Effector memory CD8-positive, alpha-beta T cell (primary cell): ENCODE measurements around the gene PEG3.
"Not testable (repeated sequence)": the region's sequence is repeated elsewhere in the genome, so short reads cannot be mapped to it uniquely, and the experiment has no call there.

Experiments used
- ATAC-seq: fragments of 150-1000 bp; cut with Tn5 transposase; replicated peaks from 2 replicates; pipeline ENCODE4 v1.10.0; 2021; ENCODE audit warnings: mild to moderate bottlenecking, moderate library complexity
- DNase-seq, 3 experiments: peaks; one replicate each; pipeline ENCODE4 v3.0.0; 2021
- H3K27ac Mint-ChIP-seq, 2 donors: one replicate each; pipeline ENCODE4 v1.8.0; 2022; ENCODE audit warnings: mild to moderate bottlenecking in 2 of 2, mixed read lengths in 2 of 2, moderate library complexity in 2 of 2
- H3K27me3 Mint-ChIP-seq, 2 donors: one replicate each; pipeline ENCODE4 v1.8.0; 2022; ENCODE audit warnings: mixed read lengths in 2 of 2
- H3K36me3 Mint-ChIP-seq: one replicate; pipeline ENCODE4 v1.8.0; 2022; ENCODE audit warnings: mild to moderate bottlenecking, moderate library complexity, mixed read lengths; ENCODE audit not compliant: insufficient read depth
- H3K4me1 Mint-ChIP-seq, 2 donors: one replicate each; pipeline ENCODE4 v1.8.0; 2022; ENCODE audit warnings: low read depth in 2 of 2, mixed read lengths in 2 of 2
- H3K4me3 Mint-ChIP-seq, 2 donors: one replicate each; pipeline ENCODE4 v1.8.0; 2022; ENCODE audit warnings: mild to moderate bottlenecking in 2 of 2, mixed read lengths in 2 of 2, moderate library complexity in 2 of 2
- H3K9me3 Mint-ChIP-seq, 2 donors: one replicate each; pipeline ENCODE4 v1.8.0; 2022; ENCODE audit warnings: mixed read lengths in 2 of 2

PEG3 gene

GRCh38 chr19:56862741-56863140, 22.2 kb upstream of the PEG3 start:
- Mint-ChIP-seq H3K36me3 (no peaks in the 10 kb centered on the region), H3K27me3 (no peaks in the 10 kb centered on the region), H3K9me3 (peaks cover 8 to 15% of the 10 kb centered on the region in 2 donors), H3K4me3 (no peak overlapping the region), H3K27ac (no peak overlapping the region), H3K4me1 (no peaks in the 10 kb centered on the region)
- ATAC-seq, result no peak
- no peak for DNase-seq

GRCh38 chr19:56860409-56860808, 19.9 kb upstream of the PEG3 start:
- not testable (repeated sequence) for H3K4me1 Mint-ChIP-seq, ATAC-seq, H3K27ac Mint-ChIP-seq, DNase-seq, H3K4me3 Mint-ChIP-seq, H3K36me3 Mint-ChIP-seq, H3K27me3 Mint-ChIP-seq
- peaks cover 9 to 12% of the 10 kb centered on the region in 2 donors for H3K9me3 Mint-ChIP-seq

GRCh38 chr19:56858026-56858425, 17.5 kb upstream of the PEG3 start:
- H3K27ac Mint-ChIP-seq, result no peak overlapping the region
- no peaks in the 10 kb centered on the region for H3K4me1 Mint-ChIP-seq
- no peaks in the 10 kb centered on the region for H3K27me3 Mint-ChIP-seq
- no peak for DNase-seq
- no peak overlapping the region for H3K4me3 Mint-ChIP-seq
- no peaks in the 10 kb centered on the region for H3K36me3 Mint-ChIP-seq
- peaks cover 7 to 9% of the 10 kb centered on the region in 2 donors for H3K9me3 Mint-ChIP-seq
- no peak for ATAC-seq

- no peak overlapping the region for H3K4me3 Mint-ChIP-seq
- no peaks in the 10 kb centered on the region for H3K4me1 Mint-ChIP-seq
- ATAC-seq (no peak), DNase-seq (no peak)
- no peaks in the 10 kb centered on the region for H3K36me3 Mint-ChIP-seq
- no peaks in the 10 kb centered on the region for H3K27me3 Mint-ChIP-seq
- H3K9me3 Mint-ChIP-seq, result peaks cover 7 to 9% of the 10 kb centered on the region in 2 donors
- H3K27ac Mint-ChIP-seq, result no peak overlapping the region
Measured at GRCh38 chr19:56856822-56857221, 16.3 kb upstream of the PEG3 start.

- not testable (repeated sequence) for H3K4me3 Mint-ChIP-seq, DNase-seq, H3K27me3 Mint-ChIP-seq, H3K27ac Mint-ChIP-seq, H3K36me3 Mint-ChIP-seq, ATAC-seq, H3K4me1 Mint-ChIP-seq
- peaks cover 8 to 19% of the 10 kb centered on the region in 2 donors for H3K9me3 Mint-ChIP-seq
Measured at GRCh38 chr19:56852361-56852760, 11.8 kb upstream of the PEG3 start.

GRCh38 chr19:56848166-56848565, 7.6 kb upstream of the PEG3 start:
- Mint-ChIP-seq H3K9me3 (peaks cover 4 to 19% of the 10 kb centered on the region in 2 donors), H3K27ac (no peak overlapping the region), H3K4me1 (no peaks in the 10 kb centered on the region), H3K36me3 (no peaks in the 10 kb centered on the region), H3K4me3 (no peak overlapping the region), H3K27me3 (no peaks in the 10 kb centered on the region)
- no peak for ATAC-seq
- no peak for DNase-seq

GRCh38 chr19:56842412-56842811, 1.9 kb upstream of the PEG3 start:
- no peak overlapping the region for H3K27ac Mint-ChIP-seq
- H3K9me3 Mint-ChIP-seq, result peaks cover 6 to 11% of the 10 kb centered on the region in 2 donors

GRCh38 chr19:56841193-56841543, 642 bp upstream of the PEG3 start:
- Mint-ChIP-seq H3K4me3 (no peak overlapping the region), H3K4me1 (peaks cover 0 to 4% of the 10 kb centered on the region in 2 donors), H3K27ac (no peak overlapping the region), H3K27me3 (peaks cover 10 to 18% of the 10 kb centered on the region in 2 donors), H3K36me3 (no peaks in the 10 kb centered on the region), H3K9me3 (peaks cover 10 to 14% of the 10 kb centered on the region in 2 donors)
- ATAC-seq, result no peak
- no peak for DNase-seq

More at GRCh38 chr19:56842412-56842811, 1.9 kb upstream of the PEG3 start:
- Mint-ChIP-seq H3K36me3 (no peaks in the 10 kb centered on the region), H3K4me3 (no peak overlapping the region), H3K4me1 (peaks cover 0 to 4% of the 10 kb centered on the region in 2 donors), H3K27me3 (peaks cover 7 to 15% of the 10 kb centered on the region in 2 donors)
- ATAC-seq, result no peak
- DNase-seq, result no peak

- no peak overlapping the region for H3K27ac Mint-ChIP-seq
Measured at GRCh38 chr19:56839652-56840450, 675 bp downstream of the PEG3 start.

GRCh38 chr19:56838909-56839651, 1.4 kb downstream of the PEG3 start:
- ATAC-seq (peak; percentile 49), DNase-seq (no peak)
- no peak overlapping the region for H3K4me3 Mint-ChIP-seq
- H3K9me3 Mint-ChIP-seq, result peaks cover 21 to 30% of the 10 kb centered on the region in 2 donors
- no peaks in the 10 kb centered on the region for H3K36me3 Mint-ChIP-seq
- peaks cover 10 to 18% of the 10 kb centered on the region in 2 donors for H3K27me3 Mint-ChIP-seq
- peaks cover 0 to 4% of the 10 kb centered on the region in 2 donors for H3K4me1 Mint-ChIP-seq
- no peak overlapping the region for H3K27ac Mint-ChIP-seq

More at GRCh38 chr19:56839652-56840450, 675 bp downstream of the PEG3 start:
- no peak overlapping the region for H3K4me3 Mint-ChIP-seq
- no peaks in the 10 kb centered on the region for H3K36me3 Mint-ChIP-seq
- H3K9me3 Mint-ChIP-seq, result peaks cover 19 to 24% of the 10 kb centered on the region in 2 donors
- peaks cover 0 to 4% of the 10 kb centered on the region in 2 donors for H3K4me1 Mint-ChIP-seq
- peaks cover 10 to 18% of the 10 kb centered on the region in 2 donors for H3K27me3 Mint-ChIP-seq
- DNase-seq (no peak), ATAC-seq (peak; percentile 17)

- Mint-ChIP-seq H3K36me3 (no peaks in the 10 kb centered on the region), H3K4me1 (peaks cover 0 to 4% of the 10 kb centered on the region in 2 donors), H3K27ac (no peak overlapping the region), H3K4me3 (no peak overlapping the region), H3K27me3 (peaks cover 10 to 18% of the 10 kb centered on the region in 2 donors), H3K9me3 (peaks cover 21 to 30% of the 10 kb centered on the region in 2 donors)
- ATAC-seq (no peak), DNase-seq (no peak)
Measured at GRCh38 chr19:56838024-56838908, 2.3 kb downstream of the PEG3 start.

- H3K27ac Mint-ChIP-seq, result no peak overlapping the region
- H3K4me1 Mint-ChIP-seq, result peaks cover 0 to 4% of the 10 kb centered on the region in 2 donors
- H3K9me3 Mint-ChIP-seq, result peaks cover 21 to 30% of the 10 kb centered on the region in 2 donors
- peaks cover 10 to 18% of the 10 kb centered on the region in 2 donors for H3K27me3 Mint-ChIP-seq
- DNase-seq, result no peak
- H3K4me3 Mint-ChIP-seq, result no peak overlapping the region
- H3K36me3 Mint-ChIP-seq, result no peaks in the 10 kb centered on the region
- ATAC-seq, result no peak
Measured at GRCh38 chr19:56837492-56838023, 3.0 kb downstream of the PEG3 start.

GRCh38 chr19:56837004-56837403, 3.5 kb downstream of the PEG3 start:
- H3K36me3 Mint-ChIP-seq, result no peaks in the 10 kb centered on the region
- H3K27ac Mint-ChIP-seq, result no peak overlapping the region
- no peak for DNase-seq
- no peak overlapping the region for H3K4me3 Mint-ChIP-seq
- peaks cover 0 to 4% of the 10 kb centered on the region in 2 donors for H3K4me1 Mint-ChIP-seq
- peaks cover 10 to 18% of the 10 kb centered on the region in 2 donors for H3K27me3 Mint-ChIP-seq
- ATAC-seq, result no peak
- H3K9me3 Mint-ChIP-seq, result peaks cover 21 to 30% of the 10 kb centered on the region in 2 donors
